ENCODE measurements around the gene TMEM225. TPM values are rescaled to one million over a fixed set of nuclear protein-coding genes. Genes with fewer than 3 reads are reported as not detected.

The TMEM225 gene, protein sequence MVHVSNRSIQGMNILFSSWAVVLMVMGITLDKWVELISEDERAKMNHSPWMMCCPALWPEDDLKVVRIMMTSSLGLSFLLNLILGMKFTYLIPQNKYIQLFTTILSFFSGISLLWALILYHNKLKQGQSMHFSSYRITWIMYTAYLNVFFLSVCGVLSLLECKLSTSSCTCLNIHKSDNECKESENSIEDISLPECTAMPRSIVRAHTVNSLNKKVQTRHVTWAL
- total RNA-seq, result not detected

DNA sequence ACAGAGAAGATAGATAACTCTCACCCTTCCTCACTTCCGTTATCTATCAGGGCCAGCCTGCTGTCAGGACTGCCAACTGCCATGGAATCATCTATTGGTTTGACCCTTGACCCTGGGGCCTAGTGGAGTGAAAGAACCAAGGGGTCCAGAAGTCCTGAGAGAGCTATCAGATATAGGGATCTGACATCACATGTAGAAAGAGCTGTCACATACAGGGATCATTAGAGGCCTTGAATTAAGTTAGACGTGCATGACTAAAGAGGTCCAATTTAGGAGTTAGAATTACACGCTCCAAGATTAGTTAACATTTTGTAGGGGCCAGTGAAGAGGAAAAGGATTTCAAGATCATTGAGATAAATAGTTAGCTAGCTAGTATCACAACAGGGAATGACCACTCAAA is at the start of gene TMEM225:
Gene TMEM225, minus strand, starts transcription at position 101 of the 400 bp plus-strand sequence. CDS start 245 bp downstream, outside the sequence.
- TF ChIP-seq, protein P1, sequence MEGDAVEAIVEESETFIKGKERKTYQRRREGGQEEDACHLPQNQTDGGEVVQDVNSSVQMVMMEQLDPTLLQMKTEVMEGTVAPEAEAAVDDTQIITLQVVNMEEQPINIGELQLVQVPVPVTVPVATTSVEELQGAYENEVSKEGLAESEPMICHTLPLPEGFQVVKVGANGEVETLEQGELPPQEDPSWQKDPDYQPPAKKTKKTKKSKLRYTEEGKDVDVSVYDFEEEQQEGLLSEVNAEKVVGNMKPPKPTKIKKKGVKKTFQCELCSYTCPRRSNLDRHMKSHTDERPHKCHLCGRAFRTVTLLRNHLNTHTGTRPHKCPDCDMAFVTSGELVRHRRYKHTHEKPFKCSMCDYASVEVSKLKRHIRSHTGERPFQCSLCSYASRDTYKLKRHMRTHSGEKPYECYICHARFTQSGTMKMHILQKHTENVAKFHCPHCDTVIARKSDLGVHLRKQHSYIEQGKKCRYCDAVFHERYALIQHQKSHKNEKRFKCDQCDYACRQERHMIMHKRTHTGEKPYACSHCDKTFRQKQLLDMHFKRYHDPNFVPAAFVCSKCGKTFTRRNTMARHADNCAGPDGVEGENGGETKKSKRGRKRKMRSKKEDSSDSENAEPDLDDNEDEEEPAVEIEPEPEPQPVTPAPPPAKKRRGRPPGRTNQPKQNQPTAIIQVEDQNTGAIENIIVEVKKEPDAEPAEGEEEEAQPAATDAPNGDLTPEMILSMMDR (IDR thresholded peaks at IDR 0.05; ENCODE audit: low read depth), result no peak

DNA sequence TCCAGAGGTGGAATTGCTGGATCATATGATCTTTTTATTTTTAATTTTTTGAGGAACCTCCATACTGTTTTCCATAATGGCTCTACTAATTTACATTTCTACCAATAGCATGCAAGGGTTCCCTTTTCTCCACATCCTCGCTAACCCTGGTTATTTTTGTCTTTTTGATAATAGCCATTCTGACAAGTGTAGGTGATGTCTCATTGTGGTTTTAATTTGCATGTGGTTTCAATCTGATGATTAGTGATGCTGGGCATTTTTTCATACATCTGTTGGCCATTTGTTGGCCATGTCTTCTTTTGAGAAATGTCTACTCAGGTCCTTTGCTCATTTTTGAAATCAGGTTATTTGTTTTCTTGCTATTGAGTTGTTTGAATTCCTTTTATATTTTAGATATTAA is 38.6 kb upstream of the TMEM225 start:
- TF ChIP-seq, protein P1 (IDR thresholded peaks at IDR 0.05; ENCODE audit: low read depth), result no peak

DNA sequence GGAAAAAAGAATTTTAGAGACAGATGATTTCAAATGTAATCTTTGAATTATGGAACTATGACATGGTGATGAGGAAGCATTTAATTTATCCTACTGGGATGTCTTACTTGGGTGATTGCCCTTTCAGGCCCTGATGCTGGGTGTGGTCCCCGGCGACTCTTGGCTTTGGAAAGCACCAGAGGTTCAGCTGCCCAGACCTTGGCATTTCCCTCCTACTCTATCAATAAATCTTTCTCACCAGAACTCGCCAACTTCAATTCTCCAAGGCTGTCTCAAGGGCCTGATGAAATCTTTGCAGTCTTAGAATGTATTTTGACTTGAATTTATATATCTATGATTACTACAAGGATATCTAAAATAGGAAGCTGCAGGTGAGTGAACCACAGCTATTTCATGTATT is 35.5 kb upstream of the TMEM225 start:
- TF ChIP-seq, protein P1 (IDR thresholded peaks at IDR 0.05; ENCODE audit: low read depth), result no peak

DNA sequence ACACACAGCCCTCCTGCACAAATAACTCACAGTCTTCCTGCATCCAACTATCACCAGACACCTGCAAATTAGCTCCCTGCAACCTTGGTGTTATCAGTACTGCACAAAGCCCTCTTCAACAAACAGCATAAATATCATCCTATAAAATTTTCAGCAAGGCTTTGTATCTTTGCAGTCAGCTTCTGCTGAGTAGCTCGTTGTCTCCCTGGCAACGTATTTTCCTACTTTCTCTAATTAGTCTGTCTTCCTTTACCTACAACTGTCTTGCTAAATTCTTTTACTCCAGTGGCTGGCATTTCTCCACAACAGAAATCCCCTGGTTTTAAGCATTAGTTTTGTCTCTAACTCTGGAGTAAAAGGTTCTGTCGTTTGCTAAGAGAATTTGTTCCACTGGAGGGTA is 20.4 kb upstream of the TMEM225 start:
- TF ChIP-seq, protein P1 (IDR thresholded peaks at IDR 0.05; ENCODE audit: low read depth), result no peak

DNA sequence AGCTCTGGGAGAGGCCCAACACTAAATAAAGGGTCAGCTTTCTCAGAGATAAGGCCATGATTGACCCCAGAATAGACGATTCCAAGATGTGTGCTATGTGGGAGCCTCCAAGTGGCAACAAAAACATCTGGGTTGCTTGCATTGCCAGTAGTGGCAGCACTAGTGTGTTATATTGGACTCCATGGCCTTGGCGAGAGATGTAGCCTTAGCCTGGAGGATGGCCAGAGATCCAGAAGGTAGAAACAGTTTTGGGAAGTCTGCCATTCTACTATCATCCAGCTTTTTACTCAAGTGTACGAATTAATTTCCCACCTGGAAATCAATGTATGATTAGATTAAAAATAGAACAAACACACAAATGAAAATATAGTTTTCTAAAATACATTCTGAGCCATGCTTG is 19.5 kb upstream of the TMEM225 start:
- TF ChIP-seq, protein P1 (IDR thresholded peaks at IDR 0.05; ENCODE audit: low read depth), result no peak

DNA sequence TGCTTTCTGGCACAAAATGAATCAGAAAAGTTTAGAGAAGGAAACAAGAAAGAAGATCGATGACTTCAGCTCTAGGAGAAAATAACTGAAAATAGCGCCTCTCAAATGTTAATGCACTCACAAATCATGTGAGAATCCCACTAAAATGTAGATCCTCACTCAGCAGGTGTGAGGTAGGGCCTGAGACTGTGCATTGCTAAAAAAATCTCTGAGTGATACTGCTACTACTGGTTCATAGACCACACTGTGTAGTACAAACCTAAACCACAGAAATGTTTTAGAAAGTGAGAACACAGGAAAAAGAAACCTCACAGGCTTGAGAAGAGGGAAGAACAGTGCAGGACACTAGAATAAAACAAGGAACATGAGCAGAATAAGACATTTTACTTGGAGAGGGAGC is 18.5 kb upstream of the TMEM225 start:
- TF ChIP-seq, protein P1 (IDR thresholded peaks at IDR 0.05; ENCODE audit: low read depth), result no peak

DNA sequence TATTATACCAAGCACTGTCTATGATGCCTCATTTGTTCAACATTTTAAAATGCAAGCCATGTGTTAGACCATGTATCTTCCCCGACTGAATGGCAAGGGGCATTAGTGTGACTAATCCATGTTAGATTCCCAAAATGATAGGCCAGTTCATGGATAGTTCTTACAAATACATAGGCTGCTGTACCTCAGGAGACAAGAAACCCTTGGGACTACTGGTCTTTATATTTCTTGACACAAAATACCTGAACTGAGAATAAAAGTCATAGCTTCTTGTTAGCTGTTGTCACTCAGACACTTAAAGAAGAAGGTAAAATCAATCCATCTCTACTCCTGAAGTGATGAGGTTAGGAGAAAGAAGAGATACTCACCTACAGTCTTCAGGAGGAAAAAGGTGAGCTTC is 16.4 kb upstream of the TMEM225 start, which contains the start of gene OR8D4:
Gene OR8D4, plus strand, starts transcription at position 301 of the 400 bp plus-strand sequence. CDS start 4,265 bp downstream, outside the sequence.
- TF ChIP-seq, protein P1 (IDR thresholded peaks at IDR 0.05; ENCODE audit: low read depth), result no peak

All from subcutaneous adipose tissue (tissue), 4 donors.